Stimulated activated CD8-positive, alpha-beta memory T cell treated with anti-CD3 and anti-CD28 coated beads, Interleukin-7, amount 100 ng/mL, for 4 hours (primary cell): ENCODE results near the gene SENP6.

Experiments
- DNase-seq, 2 donors: peaks; one replicate each; pipeline ENCODE4 v3.0.0-alpha.2; 2020; ENCODE audit warnings: low read depth in 2 of 2

The SENP6 gene

DNA sequence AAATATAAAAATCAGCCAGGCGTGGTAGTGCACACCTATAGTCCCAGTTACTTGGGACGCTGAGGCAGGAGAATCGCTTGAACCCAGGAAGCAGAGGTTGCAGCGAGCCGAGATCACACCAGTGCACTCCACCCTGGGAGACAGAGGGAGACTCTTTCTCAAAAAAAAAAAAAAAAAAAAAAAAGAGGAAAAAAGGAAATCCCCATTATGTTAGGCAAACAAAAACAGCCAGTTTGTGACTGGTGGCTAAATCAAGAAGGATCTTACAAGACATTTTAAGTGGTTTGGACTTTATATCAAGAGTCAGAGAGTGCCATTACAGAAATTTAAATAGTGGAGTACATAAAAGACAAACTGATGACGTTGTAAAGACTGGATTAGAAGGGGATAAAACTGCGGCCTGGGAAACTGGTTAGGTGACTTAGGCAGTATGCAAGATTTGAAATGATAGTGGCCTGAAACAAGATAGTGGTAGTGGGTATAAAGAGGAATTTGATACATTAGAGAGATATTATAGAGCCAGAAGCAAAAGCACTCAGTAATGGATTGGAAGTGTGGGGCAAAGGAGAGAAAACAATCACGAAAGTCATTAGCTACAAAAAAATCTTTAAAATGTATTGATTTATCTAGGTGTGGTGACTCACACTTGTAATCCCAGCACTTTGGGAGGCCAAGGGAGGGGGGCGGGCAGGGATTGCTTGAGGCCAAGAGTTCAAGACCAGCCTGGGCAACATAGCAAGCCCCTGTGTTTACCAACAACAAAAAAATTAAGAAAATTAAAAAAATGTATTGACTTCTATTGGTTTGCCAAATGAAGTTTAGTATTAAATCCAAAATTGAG is 145.7 kb downstream of the SENP6 start:
- DNase-seq: no peak

DNA sequence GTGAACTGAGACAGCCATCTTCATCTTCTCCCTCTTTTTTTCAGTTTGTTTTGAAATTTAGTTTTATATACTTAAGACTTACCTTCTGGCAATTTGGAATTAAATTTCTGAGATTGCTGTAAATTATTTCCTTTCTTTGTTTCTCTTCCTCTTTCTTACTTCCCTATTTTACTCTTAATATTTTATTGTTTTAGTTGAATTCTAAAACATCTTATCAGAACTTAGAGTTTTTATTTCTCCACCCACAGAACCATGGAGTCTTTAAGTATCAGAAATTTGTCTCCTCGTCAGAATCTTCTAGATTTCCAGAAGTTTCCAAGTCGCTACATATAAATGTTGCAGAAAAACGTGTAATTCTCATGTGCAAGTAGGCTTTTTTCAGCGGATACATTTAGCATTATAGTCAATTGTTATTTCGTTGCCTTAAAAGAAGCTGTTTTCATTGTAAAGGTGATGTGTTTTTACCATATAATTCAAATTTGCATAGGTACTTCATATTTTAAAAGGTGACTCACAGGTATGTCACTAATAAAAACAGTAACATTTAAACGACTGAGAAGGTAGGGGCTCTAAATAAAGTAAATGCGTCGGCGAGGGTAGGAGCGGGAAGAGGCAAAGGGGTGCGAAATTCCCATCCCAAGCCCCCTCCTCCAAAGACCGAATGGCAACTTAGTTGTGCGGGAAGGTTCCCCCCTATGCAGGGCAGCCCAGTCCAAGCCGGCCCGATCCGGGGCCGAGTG is 146.5 kb downstream of the SENP6 start:
- no peak for DNase-seq

DNA sequence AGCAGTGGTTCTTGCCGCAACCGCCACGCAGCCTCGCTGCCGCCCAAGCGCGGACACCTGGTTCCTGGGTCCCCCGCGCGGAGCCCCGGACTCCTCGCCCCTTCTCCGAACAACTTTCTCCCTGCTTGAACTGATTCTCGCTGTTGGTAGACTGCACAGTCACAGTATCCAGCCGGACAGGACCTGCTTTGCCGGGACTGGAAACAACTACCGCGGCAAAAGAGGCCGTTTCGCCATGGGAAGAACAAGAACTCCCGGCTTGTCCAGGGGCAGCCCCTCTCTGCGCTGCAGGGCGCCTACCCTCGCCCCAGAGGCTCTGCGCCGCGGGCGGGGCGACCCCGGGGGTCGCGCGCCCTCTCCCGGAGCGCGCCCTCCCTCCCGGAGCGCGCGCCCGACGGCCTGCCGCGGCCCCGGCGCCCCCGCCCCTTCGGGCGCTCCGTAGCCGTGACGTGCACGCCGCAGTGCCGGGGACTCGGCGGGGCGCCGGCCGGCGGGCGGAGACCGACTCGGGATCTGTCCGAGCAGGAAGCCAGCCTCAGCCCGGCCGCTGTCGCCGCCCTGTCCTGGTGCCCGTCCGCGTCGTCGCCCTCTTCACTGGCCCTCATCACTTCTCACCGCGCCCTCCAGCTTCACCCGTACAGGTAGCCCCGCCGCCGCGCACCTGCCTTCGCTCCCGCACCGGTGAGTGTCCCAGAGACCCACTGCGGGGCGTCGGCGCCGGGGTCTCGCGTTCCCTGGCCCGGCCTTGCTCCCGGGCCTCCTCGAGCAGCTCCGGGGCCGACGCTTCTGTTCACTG is 147.3 kb downstream of the SENP6 start, which contains the start of gene MYO6:
MYO6 (plus strand) TSS at position 497 of the 796 bp plus-strand sequence. CDS start 68,309 bp downstream, outside the sequence.
- DNase-seq: peak in 1 of 2 donors; percentile 37

DNA sequence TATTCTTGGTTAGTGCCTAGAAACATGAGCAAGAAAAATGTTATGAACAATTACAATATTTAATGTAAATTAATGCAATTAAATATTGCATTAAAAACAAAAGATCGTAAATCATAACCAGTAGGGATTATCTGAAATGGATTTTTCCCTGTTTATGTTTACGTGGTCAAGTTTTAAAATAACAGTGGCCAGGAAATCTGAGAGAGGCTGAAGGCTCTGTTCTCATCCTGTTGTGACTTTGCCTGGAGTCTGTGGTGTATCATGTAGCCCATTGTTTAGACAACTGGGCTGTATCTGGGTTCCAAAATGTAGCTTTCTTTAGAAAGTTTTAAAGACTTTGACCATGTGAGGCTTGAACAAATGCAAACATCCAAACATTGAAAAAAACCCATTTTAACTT is 149.8 kb downstream of the SENP6 start:
- DNase-seq: no peak

DNA sequence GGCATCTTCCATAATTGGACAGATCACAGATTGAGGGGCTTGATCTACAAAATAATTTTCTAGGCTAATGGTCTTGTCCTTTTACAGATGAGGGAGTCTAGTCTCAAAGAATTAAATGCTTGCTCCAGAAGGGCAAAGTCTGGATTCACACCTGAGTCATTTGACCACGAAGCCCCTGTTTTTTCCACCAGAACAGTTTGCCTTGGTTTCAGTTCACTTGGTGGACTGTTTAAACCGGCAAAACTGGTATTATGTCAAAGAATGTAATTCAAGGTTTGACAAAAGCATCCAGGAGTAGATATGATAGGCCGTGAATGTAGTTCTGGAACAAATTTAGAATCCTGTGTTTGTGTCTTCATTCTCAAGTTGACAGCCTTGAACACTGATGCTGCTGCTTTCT is 150.7 kb downstream of the SENP6 start:
- DNase-seq: no peak

DNA sequence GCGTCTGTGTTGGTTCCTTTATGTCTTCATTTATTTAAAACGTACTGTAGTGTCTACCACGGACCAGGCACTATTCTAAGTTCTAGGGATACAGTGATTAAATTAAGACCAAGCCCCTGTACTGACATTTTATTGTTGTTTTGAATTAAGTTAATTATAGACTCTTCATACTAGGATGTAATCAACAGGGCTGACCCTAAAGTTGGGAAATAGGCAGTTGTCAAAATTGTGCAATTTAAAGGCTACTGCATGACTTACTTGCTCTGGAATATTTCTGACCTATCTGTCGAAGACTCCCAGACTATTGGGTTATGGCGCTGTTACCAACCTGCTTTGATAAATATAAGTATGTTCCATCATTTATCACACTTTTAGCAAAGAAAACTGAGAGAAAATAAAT is 154.0 kb downstream of the SENP6 start:
- DNase-seq: no peak

DNA sequence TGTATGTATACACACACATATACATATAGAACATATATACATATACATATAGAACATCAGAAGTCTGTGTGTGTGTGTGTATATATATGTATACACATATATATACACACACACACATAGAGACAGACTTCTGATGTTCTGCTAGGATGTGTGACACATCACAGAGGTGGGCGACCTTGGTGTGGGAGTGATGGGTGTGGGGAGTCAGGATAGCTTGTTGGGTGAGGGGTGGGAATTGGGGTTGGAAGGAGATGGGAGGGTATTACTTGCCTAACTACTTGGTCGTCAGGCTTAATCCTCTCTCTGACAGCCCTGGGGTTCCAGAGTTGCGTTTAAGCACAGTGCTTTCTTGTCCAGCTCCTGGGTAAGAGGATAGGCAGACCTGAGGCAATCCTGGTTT is 155.6 kb downstream of the SENP6 start:
- DNase-seq: no peak

DNA sequence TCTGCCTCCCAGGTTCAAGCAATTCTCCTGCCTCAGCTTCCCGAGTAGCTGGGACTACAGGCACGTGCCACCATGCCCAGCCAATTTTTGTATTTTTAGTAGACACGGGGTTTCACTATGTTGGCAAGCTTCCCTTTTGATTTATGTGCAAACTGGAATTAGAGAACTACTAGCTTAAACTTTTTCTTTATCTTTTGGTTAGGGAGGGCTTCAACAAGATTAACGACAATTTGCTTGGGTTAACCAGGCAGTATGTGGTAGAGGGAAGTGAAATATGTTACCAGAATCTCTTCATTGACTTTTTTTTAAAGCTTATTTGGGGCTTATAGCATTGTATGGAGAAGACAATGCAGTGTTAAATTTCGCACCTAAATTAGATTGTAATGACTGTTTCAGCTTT is 156.4 kb downstream of the SENP6 start:
- no peak for DNase-seq

DNA sequence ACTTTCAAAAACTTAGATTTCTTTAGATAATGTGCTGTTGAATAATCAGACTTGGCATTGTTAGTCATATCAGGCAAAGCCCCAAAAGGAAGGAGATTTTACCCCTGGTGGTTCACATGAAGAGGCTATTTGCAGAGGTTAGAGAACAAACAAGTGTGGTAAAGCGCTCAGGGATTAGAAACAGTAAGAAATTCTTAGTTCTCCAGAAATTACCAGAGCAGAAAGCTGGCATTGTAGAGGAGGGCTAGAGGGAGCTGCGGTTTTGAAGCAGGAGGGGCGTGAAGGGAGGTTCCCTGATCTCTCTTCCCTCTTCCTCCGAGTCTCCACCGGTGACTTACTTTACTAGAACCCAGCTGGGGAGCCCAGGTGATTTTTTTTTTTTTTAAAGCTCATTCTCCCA is 157.5 kb downstream of the SENP6 start:
- no peak for DNase-seq

DNA sequence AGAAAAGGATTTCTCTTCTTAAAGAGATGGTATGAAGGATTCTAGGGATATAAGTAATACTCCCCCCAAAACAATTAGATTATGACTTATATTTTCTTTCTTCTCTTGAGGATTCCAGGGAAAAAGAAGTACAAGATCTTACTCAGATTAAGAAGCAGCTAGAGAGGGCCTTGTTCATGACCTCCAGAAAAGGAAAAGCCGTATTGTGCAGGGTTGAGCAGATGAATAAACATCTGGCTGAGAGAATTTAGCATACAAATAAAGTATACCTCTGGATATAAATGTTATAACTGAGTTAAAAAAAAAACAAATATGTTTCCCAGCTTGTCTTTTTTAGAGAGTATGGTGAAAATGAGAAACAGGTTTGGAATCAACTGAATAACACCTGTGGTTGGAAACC is 158.6 kb downstream of the SENP6 start:
- DNase-seq: no peak

DNA sequence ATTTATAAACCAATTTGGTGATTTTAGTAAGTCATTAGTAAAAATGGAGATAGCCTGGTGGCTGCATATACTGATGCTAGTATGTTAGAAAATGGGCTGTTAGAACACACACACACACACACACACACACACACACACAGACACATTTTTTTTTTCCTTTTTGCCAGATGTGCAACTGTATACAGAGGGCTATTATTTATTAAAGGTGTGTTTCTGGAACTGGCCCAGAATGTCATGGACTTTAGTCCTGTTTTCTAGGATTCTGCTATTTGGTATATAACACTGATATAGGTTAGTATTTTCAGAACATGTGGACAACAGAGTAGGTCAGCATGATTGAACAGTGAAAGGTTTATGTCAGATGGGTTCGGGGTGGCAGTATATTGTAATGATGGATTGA is 159.8 kb downstream of the SENP6 start:
- no peak for DNase-seq

DNA sequence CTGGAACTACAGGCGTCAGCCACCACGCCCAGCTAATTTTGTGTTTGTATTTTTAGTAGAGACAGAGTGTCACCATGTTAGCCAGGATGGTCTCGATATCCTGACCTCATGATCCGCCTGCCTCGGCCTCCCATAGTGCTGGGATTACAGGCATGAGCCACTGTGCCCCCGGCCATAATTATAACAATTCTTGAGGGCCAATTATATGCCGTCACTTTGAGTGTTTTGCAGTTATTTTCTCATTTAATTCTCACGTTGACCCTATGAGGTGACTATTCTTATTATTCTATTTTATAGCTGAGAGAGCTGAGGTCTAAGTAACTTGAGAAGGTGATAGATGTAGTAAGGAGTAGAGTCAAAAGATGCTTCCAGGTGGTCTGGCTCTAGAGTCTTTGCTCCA is 160.4 kb downstream of the SENP6 start:
- DNase-seq: no peak

DNA sequence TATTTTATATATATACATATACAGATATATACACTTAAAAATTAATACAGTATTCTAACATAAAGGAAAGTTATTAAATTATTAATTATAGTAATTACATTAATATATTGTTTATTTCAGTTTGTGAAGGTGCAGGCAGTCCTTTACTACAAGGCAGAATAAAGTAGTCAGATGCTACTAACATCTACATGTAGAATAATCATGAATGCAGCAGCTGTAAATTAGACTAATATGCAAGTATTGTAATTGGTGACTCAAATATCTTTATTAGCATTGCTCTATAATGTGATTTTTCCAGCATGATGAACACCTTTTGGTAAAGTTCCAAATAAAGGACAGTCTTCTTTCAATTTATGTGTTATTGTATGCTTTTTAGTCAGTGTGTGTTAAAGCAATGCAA is 164.7 kb downstream of the SENP6 start:
- no peak for DNase-seq
